ENCODE measurements around the gene ASTN2.
"Not testable (repeated sequence)": the region's sequence is repeated elsewhere in the genome, so short reads cannot be mapped to it uniquely, and the experiment has no call there.

ASTN2 gene

DNA sequence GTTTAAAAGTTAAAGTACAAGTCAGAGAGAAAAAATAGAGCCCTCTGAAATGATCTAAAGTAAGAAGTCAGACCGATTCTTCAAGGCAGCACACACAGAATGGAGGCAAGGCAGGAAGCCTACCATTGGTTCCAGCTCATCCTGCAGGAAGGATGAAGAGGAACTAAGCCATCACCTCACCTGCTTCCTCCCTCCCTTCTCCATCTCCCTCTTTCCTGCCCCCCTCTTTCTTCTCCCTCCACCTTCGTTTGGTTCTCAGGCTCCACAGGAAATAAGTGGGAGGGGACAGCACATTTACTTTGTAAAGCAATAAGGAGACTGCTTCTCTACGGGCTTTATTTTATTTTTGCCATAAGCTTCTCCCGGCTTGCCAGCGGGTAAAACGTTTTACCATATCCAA lies 514.3 kb downstream of the ASTN2 start:
- Histone ChIP-seq H3K9me3 (ENCODE audit: low read length) (no peaks in the 10 kb centered on the region), H4K20me1 (ENCODE audit: insufficient read depth, low read length) (no peaks in the 10 kb centered on the region), H3K36me3 (ENCODE audit: insufficient read depth, low read length) (no peaks in the 10 kb centered on the region), H3K9me2 (ENCODE audit: low read depth, low read length) (no peaks in the 10 kb centered on the region), H3K4me3 (ENCODE audit: low read depth, low read length, poor library complexity, severe bottlenecking) (no peak overlapping the region), H3K79me2 (ENCODE audit: insufficient read depth, low read length) (no peaks in the 10 kb centered on the region), H2AFZ (ENCODE audit: low read length) (no peak overlapping the region), H3K27me3 (ENCODE audit: insufficient read depth, low read length) (no peaks in the 10 kb centered on the region), H3K27ac (ENCODE audit: low read depth, low read length, poor library complexity, severe bottlenecking) (no peak overlapping the region), H3K4me2 (ENCODE audit: low read length) (no peak overlapping the region), H3F3A (ENCODE audit: insufficient read depth, low read length) (no peaks in the 10 kb centered on the region), H3K4me1 (ENCODE audit: insufficient read depth, low read length, severe bottlenecking) (no peaks in the 10 kb centered on the region), H3K9ac (ENCODE audit: low read length) (no peak overlapping the region)
- TF ChIP-seq, protein P1, sequence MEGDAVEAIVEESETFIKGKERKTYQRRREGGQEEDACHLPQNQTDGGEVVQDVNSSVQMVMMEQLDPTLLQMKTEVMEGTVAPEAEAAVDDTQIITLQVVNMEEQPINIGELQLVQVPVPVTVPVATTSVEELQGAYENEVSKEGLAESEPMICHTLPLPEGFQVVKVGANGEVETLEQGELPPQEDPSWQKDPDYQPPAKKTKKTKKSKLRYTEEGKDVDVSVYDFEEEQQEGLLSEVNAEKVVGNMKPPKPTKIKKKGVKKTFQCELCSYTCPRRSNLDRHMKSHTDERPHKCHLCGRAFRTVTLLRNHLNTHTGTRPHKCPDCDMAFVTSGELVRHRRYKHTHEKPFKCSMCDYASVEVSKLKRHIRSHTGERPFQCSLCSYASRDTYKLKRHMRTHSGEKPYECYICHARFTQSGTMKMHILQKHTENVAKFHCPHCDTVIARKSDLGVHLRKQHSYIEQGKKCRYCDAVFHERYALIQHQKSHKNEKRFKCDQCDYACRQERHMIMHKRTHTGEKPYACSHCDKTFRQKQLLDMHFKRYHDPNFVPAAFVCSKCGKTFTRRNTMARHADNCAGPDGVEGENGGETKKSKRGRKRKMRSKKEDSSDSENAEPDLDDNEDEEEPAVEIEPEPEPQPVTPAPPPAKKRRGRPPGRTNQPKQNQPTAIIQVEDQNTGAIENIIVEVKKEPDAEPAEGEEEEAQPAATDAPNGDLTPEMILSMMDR (IDR thresholded peaks at IDR 0.05; ENCODE audit: low read length): no peak
- no peak for TF ChIP-seq EZH2 (IDR thresholded peaks at IDR 0.05; ENCODE audit: borderline replicate concordance, low read length)

DNA sequence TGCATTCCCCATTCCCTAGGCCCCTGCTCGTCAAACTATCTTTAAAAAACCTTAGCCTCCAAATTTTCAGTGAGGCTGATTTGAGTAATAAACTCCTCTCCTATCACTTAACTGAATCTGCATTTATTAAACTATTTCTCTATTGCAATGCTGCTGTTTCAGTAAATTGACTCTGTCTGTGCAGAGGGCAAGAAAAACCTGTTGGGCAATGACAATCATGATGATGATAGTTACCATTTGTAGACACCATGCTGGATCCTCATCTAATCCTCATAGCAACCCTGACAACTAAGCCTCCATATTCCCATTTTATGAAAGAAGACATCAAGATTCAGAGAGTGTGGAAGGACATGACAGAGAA lies 514.9 kb downstream of the ASTN2 start:
- H3K9me3 ChIP-seq (ENCODE audit: low read length): no peaks in the 10 kb centered on the region
- no peaks in the 10 kb centered on the region for H4K20me1 ChIP-seq (ENCODE audit: insufficient read depth, low read length)
- H2AFZ ChIP-seq (ENCODE audit: low read length): no peak overlapping the region
- H3K4me1 ChIP-seq (ENCODE audit: insufficient read depth, low read length, severe bottlenecking): no peaks in the 10 kb centered on the region
- H3K4me2 ChIP-seq (ENCODE audit: low read length): no peak overlapping the region
- no peak overlapping the region for H3K4me3 ChIP-seq (ENCODE audit: low read depth, low read length, poor library complexity, severe bottlenecking)
- H3K79me2 ChIP-seq (ENCODE audit: insufficient read depth, low read length): no peaks in the 10 kb centered on the region
- H3K27ac ChIP-seq (ENCODE audit: low read depth, low read length, poor library complexity, severe bottlenecking): no peak overlapping the region
- H3F3A ChIP-seq (ENCODE audit: insufficient read depth, low read length): no peaks in the 10 kb centered on the region
- H3K27me3 ChIP-seq (ENCODE audit: insufficient read depth, low read length): no peaks in the 10 kb centered on the region
- no peaks in the 10 kb centered on the region for H3K9me2 ChIP-seq (ENCODE audit: low read depth, low read length)
- no peak for TF ChIP-seq EZH2 (IDR thresholded peaks at IDR 0.05; ENCODE audit: borderline replicate concordance, low read length)
- TF ChIP-seq, protein P1 (IDR thresholded peaks at IDR 0.05; ENCODE audit: low read length): no peak
- no peaks in the 10 kb centered on the region for H3K36me3 ChIP-seq (ENCODE audit: insufficient read depth, low read length)
- H3K9ac ChIP-seq (ENCODE audit: low read length): no peak overlapping the region

DNA sequence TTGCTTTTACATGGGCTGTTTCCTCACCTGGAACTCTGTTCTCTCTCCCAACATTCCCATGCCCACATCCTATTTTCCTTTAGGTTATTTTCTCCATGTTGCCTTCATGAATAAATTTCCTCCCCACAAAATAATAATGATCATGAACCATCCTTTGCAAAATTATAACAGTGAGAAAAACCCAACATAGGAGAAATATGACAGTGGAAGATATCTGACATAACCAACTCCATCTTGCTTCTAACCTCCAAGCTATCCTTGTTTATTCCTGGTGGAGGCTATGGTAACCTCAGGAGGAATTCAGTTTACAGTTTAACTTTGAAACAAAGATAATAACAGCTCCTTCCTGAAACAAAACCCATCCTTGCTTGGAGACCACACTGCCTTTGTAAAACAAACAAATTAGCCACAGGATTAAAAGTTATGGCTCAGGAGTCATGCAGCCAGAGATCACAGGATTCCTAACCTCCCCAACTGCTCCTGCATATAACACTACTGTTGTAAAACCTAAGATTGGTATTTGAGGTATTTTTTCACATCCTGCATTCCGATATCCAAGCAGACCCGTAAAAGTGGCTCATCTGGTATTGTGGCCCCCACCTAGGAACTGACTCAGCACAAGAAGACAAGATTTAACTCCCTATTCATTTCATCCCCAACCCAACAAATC lies 515.4 kb downstream of the ASTN2 start:
- Histone ChIP-seq H3K27ac (ENCODE audit: low read depth, low read length, poor library complexity, severe bottlenecking) (no peak overlapping the region), H3K4me3 (ENCODE audit: low read depth, low read length, poor library complexity, severe bottlenecking) (no peak overlapping the region), H3K36me3 (ENCODE audit: insufficient read depth, low read length) (no peaks in the 10 kb centered on the region), H3F3A (ENCODE audit: insufficient read depth, low read length) (no peaks in the 10 kb centered on the region), H3K79me2 (ENCODE audit: insufficient read depth, low read length) (no peaks in the 10 kb centered on the region), H3K9me3 (ENCODE audit: low read length) (no peaks in the 10 kb centered on the region), H3K4me2 (ENCODE audit: low read length) (no peak overlapping the region), H3K27me3 (ENCODE audit: insufficient read depth, low read length) (no peaks in the 10 kb centered on the region), H3K9me2 (ENCODE audit: low read depth, low read length) (no peaks in the 10 kb centered on the region), H3K9ac (ENCODE audit: low read length) (no peak overlapping the region), H4K20me1 (ENCODE audit: insufficient read depth, low read length) (no peaks in the 10 kb centered on the region), H2AFZ (ENCODE audit: low read length) (no peak overlapping the region), H3K4me1 (ENCODE audit: insufficient read depth, low read length, severe bottlenecking) (no peaks in the 10 kb centered on the region)
- TF ChIP-seq EZH2 (IDR thresholded peaks at IDR 0.05; ENCODE audit: borderline replicate concordance, low read length): no peak
- TF ChIP-seq, protein P1 (IDR thresholded peaks at IDR 0.05; ENCODE audit: low read length): no peak

DNA sequence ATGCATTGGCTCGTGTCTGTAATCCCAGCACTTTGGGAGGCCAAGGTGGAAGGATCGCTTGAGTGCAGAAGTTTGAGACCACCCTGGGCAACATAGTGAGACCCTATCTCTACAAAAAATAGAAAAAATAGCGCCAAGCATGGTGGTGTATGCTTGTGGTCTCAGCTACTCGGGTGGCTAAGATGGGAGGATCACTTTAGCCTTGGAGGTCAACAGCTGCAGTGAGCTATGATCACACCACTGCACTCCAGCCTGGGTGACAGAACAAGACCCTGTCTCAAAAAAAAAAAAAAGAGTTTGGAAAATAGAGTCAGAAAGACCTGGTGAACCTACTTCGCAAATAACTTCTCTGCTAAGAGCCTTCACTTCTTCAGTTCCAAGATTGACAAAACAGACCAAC lies 516.7 kb downstream of the ASTN2 start:
- not testable (repeated sequence) for H3K4me1 ChIP-seq (ENCODE audit: insufficient read depth, low read length, severe bottlenecking); H4K20me1 ChIP-seq (ENCODE audit: insufficient read depth, low read length); H3K79me2 ChIP-seq (ENCODE audit: insufficient read depth, low read length); H3K4me3 ChIP-seq (ENCODE audit: low read depth, low read length, poor library complexity, severe bottlenecking); H3K36me3 ChIP-seq (ENCODE audit: insufficient read depth, low read length); H3K27me3 ChIP-seq (ENCODE audit: insufficient read depth, low read length); H3K27ac ChIP-seq (ENCODE audit: low read depth, low read length, poor library complexity, severe bottlenecking); H3K9me2 ChIP-seq (ENCODE audit: low read depth, low read length); H3K9ac ChIP-seq (ENCODE audit: low read length); H3K9me3 ChIP-seq (ENCODE audit: low read length); H3F3A ChIP-seq (ENCODE audit: insufficient read depth, low read length); H2AFZ ChIP-seq (ENCODE audit: low read length); H3K4me2 ChIP-seq (ENCODE audit: low read length)

All from OCI-LY1 (cell line).